Omental fat pad (tissue), 4 donors: Measurements from ENCODE around the gene PTP4A2. TPM values are rescaled to one million over a fixed set of nuclear protein-coding genes. Genes with fewer than 3 reads are reported as not detected.
"Not testable (repeated sequence)": the region's sequence is repeated elsewhere in the genome, so short reads cannot be mapped to it uniquely, and the experiment has no call there.

Experiments used
- ATAC-seq: fragments of 150-250 bp; one replicate; pipeline ENCODE4 v1.9.1; 2016; ENCODE audit warnings: mild to moderate bottlenecking, moderate library complexity; ENCODE audit not compliant: low FRiP score
- DNase-seq: peaks from one replicate; pipeline ENCODE4 v3.0.0-alpha.2; 2019; ENCODE audit warnings: low spot score
- total RNA-seq, 4 donors: library from RNA; depleted of rRNA; stranded (reverse); fragments of >200 nt; gene quantifications; one replicate each; pipeline ENCODE4 v1.1.0, GENCODE V29; 2016
- TF ChIP-seq, protein P1 (sequence below), 3 donors: fragments of 450-650 bp; IDR thresholded peaks; one replicate each; pipeline ENCODE4 v1.5.1; 2016 to 2017; ENCODE audit warnings: antibody characterized with exemption in 3 of 3, mild to moderate bottlenecking in 3 of 3, moderate library complexity in 2 of 3

The PTP4A2 gene
- total RNA-seq, 4 donors from 2014 or later, result 216 to 385 (median 283) TPM

DNA sequence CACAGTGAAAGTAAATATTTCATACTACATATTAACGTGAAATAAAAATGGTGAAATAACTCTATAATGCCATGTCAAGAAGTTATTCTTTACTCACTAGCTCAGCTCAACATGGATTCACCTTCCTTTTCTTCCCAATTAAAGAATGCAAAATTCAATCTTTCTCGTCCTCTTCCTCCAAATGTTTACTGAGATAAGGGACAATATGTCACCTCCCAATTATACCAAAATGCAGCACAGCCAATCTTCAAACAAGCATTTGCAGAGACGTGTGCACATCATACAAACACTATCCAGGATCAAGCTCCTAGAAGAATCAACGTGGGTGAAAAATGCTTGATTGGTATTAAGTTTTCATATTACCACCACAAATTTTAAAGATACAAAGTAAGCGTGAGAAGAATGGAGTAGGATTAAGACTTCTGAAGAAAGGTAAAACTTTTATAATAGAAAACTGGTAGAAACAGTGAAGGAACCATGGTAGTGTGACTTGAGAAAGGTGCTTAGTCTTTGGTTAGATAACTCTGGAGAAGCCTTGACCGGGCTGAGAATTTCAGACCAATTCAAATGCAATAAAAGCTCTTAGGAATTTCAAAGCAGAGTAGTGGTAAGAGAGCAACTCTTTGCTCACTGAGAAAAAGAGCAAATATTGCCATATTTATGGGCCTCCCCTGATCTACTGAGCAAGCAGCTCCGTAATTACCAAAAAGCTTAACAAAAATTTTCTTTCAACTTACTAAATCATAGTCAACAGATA lies 7.2 kb downstream of the PTP4A2 start:
- TF ChIP-seq, protein P1, sequence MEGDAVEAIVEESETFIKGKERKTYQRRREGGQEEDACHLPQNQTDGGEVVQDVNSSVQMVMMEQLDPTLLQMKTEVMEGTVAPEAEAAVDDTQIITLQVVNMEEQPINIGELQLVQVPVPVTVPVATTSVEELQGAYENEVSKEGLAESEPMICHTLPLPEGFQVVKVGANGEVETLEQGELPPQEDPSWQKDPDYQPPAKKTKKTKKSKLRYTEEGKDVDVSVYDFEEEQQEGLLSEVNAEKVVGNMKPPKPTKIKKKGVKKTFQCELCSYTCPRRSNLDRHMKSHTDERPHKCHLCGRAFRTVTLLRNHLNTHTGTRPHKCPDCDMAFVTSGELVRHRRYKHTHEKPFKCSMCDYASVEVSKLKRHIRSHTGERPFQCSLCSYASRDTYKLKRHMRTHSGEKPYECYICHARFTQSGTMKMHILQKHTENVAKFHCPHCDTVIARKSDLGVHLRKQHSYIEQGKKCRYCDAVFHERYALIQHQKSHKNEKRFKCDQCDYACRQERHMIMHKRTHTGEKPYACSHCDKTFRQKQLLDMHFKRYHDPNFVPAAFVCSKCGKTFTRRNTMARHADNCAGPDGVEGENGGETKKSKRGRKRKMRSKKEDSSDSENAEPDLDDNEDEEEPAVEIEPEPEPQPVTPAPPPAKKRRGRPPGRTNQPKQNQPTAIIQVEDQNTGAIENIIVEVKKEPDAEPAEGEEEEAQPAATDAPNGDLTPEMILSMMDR (IDR thresholded peaks at IDR 0.05), result no peak
- DNase-seq (no peak), ATAC-seq (no peak)

DNA sequence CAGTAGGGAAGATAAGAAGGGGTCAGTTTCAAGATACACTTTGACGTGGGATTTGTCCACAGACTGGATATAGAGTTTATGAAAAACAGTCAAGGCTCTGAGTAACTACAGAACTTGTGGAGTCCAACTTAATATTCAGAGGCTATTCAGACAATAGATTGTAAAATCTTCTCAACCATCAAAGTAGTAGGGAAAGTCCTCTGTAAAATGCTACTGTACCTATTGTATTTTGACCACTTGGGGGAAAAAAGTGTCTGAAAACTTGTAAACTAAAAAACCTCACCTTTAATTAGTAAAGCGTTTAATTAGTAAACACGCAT lies 10.5 kb downstream of the PTP4A2 start:
- DNase-seq (no peak), ATAC-seq (no peak)
- TF ChIP-seq, protein P1 (IDR thresholded peaks at IDR 0.05), result no peak

DNA sequence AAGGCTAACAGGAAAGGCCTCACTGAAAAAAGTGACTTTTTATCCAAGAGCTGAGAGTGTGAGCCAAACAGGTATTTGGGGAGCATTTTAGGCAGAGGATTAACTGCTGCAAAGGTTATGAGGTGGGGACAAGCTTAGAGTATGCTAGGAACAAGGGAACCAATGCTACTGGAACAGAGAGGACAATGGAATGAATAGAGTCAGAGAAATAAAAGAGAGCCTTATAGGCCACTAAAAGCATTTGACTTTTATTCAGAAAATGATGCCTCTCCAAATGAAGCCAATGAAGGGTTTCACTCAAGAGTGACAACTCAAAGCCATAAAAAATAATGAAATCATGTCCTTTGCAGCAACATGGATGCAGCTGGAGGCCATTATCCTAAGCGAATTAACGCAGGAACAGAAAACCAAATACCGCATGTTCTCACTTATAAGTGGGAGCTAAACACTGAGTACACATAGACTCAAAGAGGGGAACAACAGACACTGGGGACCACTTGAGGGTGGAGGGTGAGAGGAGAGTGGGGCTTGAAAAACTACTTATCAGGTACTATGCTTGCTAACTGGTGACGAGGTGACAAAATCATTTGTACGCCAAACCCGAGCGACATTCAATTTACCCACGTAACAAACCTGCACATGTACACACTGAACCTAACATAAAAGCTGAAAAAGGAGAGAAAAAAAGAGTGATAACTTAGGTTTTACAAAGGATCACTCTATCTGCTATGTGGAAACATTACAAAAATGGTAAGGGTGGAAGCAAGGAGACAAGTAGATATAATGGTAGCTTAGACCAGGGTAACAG lies 11.1 kb downstream of the PTP4A2 start:
- no peak for ATAC-seq
- DNase-seq, result no peak
- TF ChIP-seq, protein P1 (IDR thresholded peaks at IDR 0.05), result no peak

DNA sequence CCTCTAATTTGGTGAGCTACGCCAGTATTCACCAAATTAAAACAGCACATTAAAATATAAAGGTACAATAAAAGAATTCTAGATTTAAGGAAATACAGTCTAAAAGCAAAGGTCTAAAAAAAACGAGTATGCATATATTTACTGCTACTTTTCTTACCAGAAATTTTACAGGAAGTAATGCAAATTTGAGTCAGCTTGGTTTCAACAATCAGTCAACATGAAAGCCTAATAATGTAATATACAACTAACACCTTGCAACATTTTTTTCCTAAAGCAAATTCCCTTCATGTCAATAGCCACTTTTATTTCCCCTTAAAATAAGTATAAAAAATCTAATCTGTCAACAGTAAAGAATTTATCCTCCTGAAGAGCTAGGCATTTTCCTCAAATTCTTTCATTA lies 11.9 kb downstream of the PTP4A2 start:
- no peak for ATAC-seq
- TF ChIP-seq, protein P1 (IDR thresholded peaks at IDR 0.05), result no peak
- DNase-seq, result no peak

DNA sequence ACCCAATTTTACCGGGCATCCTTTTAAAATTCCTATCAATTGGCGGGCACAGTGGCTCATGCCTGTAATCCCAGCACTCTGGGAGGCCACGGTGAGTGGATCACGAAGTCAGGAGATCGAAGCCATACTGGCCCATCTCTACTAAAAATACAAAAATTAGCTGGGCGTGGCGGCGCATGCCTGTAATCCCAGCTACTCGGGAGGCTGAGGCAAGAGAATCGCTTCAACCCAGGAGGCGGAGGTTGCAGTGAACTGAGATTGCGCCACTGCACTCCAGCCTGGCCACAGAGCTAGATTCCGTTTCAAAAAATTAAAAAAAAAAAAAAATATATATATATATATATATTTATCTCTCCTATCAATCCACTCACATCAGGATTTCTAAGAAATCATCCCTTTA lies 12.3 kb downstream of the PTP4A2 start:
- not testable (repeated sequence) for ATAC-seq, DNase-seq

DNA sequence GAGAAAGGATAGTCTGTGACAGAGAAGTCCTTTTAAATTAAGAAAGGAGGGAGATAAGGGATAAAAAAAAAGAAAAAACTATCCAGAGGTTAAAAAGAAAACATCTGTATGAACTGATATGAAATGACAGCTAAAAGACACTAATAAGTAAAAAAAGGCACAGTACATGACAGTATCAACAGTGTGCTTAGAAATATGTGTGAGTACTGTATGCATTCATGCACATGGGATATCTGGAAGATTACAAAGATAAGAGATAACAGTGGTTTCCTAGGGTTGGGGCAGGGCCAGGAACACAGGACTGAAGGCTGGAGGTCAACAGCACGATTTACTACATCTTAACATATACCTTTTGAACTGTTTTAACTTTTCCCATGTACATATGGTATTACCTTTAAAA lies 13.3 kb downstream of the PTP4A2 start:
- no peak for DNase-seq
- TF ChIP-seq, protein P1 (IDR thresholded peaks at IDR 0.05), result no peak
- no peak for ATAC-seq

DNA sequence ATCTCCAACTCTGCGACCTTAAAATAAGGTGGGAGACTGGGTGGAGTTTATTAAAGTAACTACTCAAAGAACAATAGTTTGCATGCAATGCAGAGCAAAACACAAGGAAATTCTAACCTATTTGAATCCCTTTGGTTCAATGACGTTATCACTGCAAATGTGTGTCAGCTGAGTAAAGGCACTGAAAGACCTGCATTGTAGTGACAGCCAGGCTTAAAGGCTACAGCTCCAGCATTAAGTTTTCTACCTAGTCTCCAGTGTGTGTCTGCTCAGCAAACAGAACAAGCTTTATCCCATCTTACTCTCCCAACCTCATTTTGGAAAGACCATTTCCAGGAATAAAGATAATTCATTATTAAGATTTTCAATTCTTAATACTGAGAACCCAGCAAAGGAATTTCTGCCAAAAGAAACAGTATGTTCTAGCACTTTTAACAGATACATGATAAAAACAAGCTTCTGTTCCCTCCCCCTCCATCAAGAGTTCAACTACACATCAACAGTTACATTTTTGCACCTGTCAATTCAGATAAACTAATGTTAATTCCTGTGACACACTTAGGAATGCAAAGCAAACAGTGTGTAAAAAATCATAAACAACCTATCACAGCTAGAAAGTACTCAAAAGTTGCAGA lies 14.2 kb downstream of the PTP4A2 start:
- DNase-seq (no peak), ATAC-seq (no peak)
- TF ChIP-seq, protein P1 (IDR thresholded peaks at IDR 0.05), result no peak
